Neural cell (in vitro differentiated cells): Measurements from ENCODE around the gene RMDN2. TPM values are rescaled to one million over a fixed set of nuclear protein-coding genes. Genes with fewer than 3 reads are reported as not detected.

ENCODE experiments used
- H2AFZ ChIP-seq: fragments of 200-600, 300-800 bp; sonication (generic), shearing (Covaris generic); 2 replicates; pipeline ENCODE4 v1.6.0; 2014; ENCODE audit warnings: low read depth, mild to moderate bottlenecking, antibody characterized with exemption, low read length, moderate library complexity
- H3F3A ChIP-seq: fragments of 200-600 bp; shearing (Covaris generic); 2 replicates; pipeline ENCODE4 v1.6.1; 2016; ENCODE audit warnings: mild to moderate bottlenecking, moderate library complexity, mixed read lengths, antibody characterized with exemption, low read length; ENCODE audit not compliant: insufficient read depth, poor library complexity, severe bottlenecking
- H3K27ac ChIP-seq: fragments of 200-600, 300-800 bp; sonication (generic), shearing (Covaris generic); 2 replicates; pipeline ENCODE4 v1.5.1; 2014; ENCODE audit warnings: mild to moderate bottlenecking, low read length, moderate library complexity
- H3K27me3 ChIP-seq: fragments of 300-800, 200-600 bp; sonication (generic), shearing (Covaris generic); 2 replicates; pipeline ENCODE4 v1.6.0; 2014; ENCODE audit warnings: mild to moderate bottlenecking, low read depth, low read length, moderate library complexity; ENCODE audit not compliant: insufficient read depth
- H3K36me3 ChIP-seq: fragments of 300-800, 200-600 bp; sonication (generic), shearing (Covaris generic); 2 replicates; pipeline ENCODE4 v1.5.1; 2014; ENCODE audit warnings: mild to moderate bottlenecking, antibody characterized with exemption, low read length, moderate library complexity; ENCODE audit not compliant: insufficient read depth
- H3K4me2 ChIP-seq: fragments of 300-800, 200-600 bp; sonication (generic), shearing (Covaris generic); 2 replicates; pipeline ENCODE4 v1.6.0; 2014; ENCODE audit warnings: mild to moderate bottlenecking, low read length
- H3K4me3 ChIP-seq: fragments of 300-800, 200-600 bp; sonication (generic), shearing (Covaris generic); 2 replicates; pipeline ENCODE4 v1.5.1; 2014; ENCODE audit warnings: mild to moderate bottlenecking, low read length, moderate library complexity
- H3K79me2 ChIP-seq: fragments of 200-600 bp; shearing (Covaris generic); replicated peaks from 2 replicates; pipeline ENCODE4 v1.6.0; 2014; ENCODE audit warnings: mild to moderate bottlenecking, low read length, moderate library complexity; ENCODE audit not compliant: insufficient read depth
- H3K9ac ChIP-seq: fragments of 300-800, 200-600 bp; sonication (generic), shearing (Covaris generic); 2 replicates; pipeline ENCODE4 v1.6.1; 2016; ENCODE audit warnings: mild to moderate bottlenecking, low read length, mixed read lengths
- H3K9me2 ChIP-seq: fragments of 200-600 bp; shearing (Covaris generic); 2 replicates; pipeline ENCODE4 v1.6.1; 2016; ENCODE audit warnings: mild to moderate bottlenecking, low read length, mixed read lengths; ENCODE audit not compliant: insufficient read depth
- H3K9me3 ChIP-seq: fragments of 200-600, 300-800 bp; sonication (generic), shearing (Covaris generic); 2 replicates; pipeline ENCODE4 v1.6.1; 2016; ENCODE audit warnings: mild to moderate bottlenecking, mixed run types, low read length, moderate library complexity, mixed read lengths
- H4K20me1 ChIP-seq: fragments of 200-600 bp; shearing (Covaris generic); 2 replicates; pipeline ENCODE4 v1.6.1; 2016; ENCODE audit warnings: mild to moderate bottlenecking, mixed run types; ENCODE audit not compliant: insufficient read depth
- CTCF ChIP-seq: fragments of 450-650 bp; IDR thresholded peaks from 2 replicates; pipeline ENCODE4 v1.5.1; 2014; ENCODE audit warnings: antibody characterized with exemption, mild to moderate bottlenecking, moderate library complexity; ENCODE audit not compliant: poor library complexity, severe bottlenecking
- EP300 ChIP-seq: fragments of 450-650 bp; conservative IDR thresholded peaks from 2 replicates; pipeline ENCODE4 v1.6.1; 2014; ENCODE audit warnings: antibody characterized with exemption, mild to moderate bottlenecking, moderate library complexity; ENCODE audit not compliant: poor library complexity, severe bottlenecking
- EZH2 ChIP-seq: fragments of 200-600, 300-800 bp; shearing (Covaris generic), sonication (generic); IDR thresholded peaks from 2 replicates; pipeline ENCODE4 v1.6.1; 2014; ENCODE audit warnings: antibody characterized with exemption, low read length, borderline replicate concordance, mild to moderate bottlenecking; ENCODE audit not compliant: insufficient read depth, poor library complexity, severe bottlenecking
- MXI1 ChIP-seq: fragments of 450-650 bp; conservative IDR thresholded peaks from 2 replicates; pipeline ENCODE4 v1.6.1; 2014; ENCODE audit warnings: antibody characterized with exemption, mild to moderate bottlenecking; ENCODE audit not compliant: poor library complexity, severe bottlenecking
- POLR2AphosphoS5 ChIP-seq: IDR thresholded peaks from 2 replicates; pipeline ENCODE4 v1.6.1; 2012
- RAD21 ChIP-seq: fragments of 450-650 bp; conservative IDR thresholded peaks from 2 replicates; pipeline ENCODE4 v1.6.1; 2014; ENCODE audit warnings: antibody characterized with exemption, mild to moderate bottlenecking, moderate library complexity
- REST ChIP-seq: IDR thresholded peaks from 2 replicates; pipeline ENCODE4 v1.6.1; 2012; ENCODE audit warnings: borderline replicate concordance
- SMC3 ChIP-seq: fragments of 450-650 bp; conservative IDR thresholded peaks from 2 replicates; pipeline ENCODE4 v1.6.1; 2014; ENCODE audit warnings: antibody characterized with exemption, mild to moderate bottlenecking, moderate library complexity; ENCODE audit not compliant: poor library complexity
- TAF1 ChIP-seq: IDR thresholded peaks from 2 replicates; pipeline ENCODE4 v1.6.1; 2012; ENCODE audit warnings: low read depth
- polyA plus RNA-seq: library from polyadenylated mRNA; depleted of rRNA; stranded (reverse); fragments of >200 nt; gene quantifications from 2 replicates; pipeline ENCODE4 v1.2.3, GENCODE V29; 2014

Gene RMDN2
- polyA plus RNA-seq, 1 donor from 2014 or later: 5.5 TPM

- Histone ChIP-seq H3K9ac (no peak overlapping the region), H3K9me2 (no peaks in the 10 kb centered on the region), H3F3A (no peaks in the 10 kb centered on the region), H3K4me3 (no peak overlapping the region), H3K79me2 (no peaks in the 10 kb centered on the region), H3K27me3 (no peaks in the 10 kb centered on the region), H2AFZ (no peak overlapping the region), H4K20me1 (no peaks in the 10 kb centered on the region), H3K9me3 (no peaks in the 10 kb centered on the region), H3K36me3 (no peaks in the 10 kb centered on the region), H3K27ac (no peak overlapping the region), H3K4me2 (no peak overlapping the region)
- TF ChIP-seq MXI1 (no peak), RAD21 (no peak), EZH2 (no peak), TAF1 (no peak), POLR2AphosphoS5 (no peak), EP300 (no peak), CTCF (no peak), SMC3 (no peak), REST (no peak)
Measured at GRCh38 chr2:38010995-38011394, 85.9 kb downstream of the RMDN2 start.

GRCh38 chr2:38013158-38013752 lies 88.2 kb downstream of the RMDN2 start:
- H3K4me3 ChIP-seq: no peak overlapping the region
- H3K4me2 ChIP-seq: no peak overlapping the region
- TF ChIP-seq RAD21 (no peak), POLR2AphosphoS5 (no peak), REST (no peak), TAF1 (no peak), CTCF (no peak), EP300 (no peak), EZH2 (no peak), MXI1 (no peak), SMC3 (no peak)
- H3K79me2 ChIP-seq: no peaks in the 10 kb centered on the region
- H3K9ac ChIP-seq: no peak overlapping the region
- H3F3A ChIP-seq: no peaks in the 10 kb centered on the region
- no peaks in the 10 kb centered on the region for H3K36me3 ChIP-seq
- H3K9me2 ChIP-seq: no peaks in the 10 kb centered on the region
- H3K9me3 ChIP-seq: no peaks in the 10 kb centered on the region
- H3K27ac ChIP-seq: no peak overlapping the region
- H2AFZ ChIP-seq: no peak overlapping the region
- H4K20me1 ChIP-seq: no peaks in the 10 kb centered on the region
- H3K27me3 ChIP-seq: no peaks in the 10 kb centered on the region
